Hematopoietic multipotent progenitor cell treated with erythropoietin and hydrocortisone succinate and interleukin-3 and kit ligand, for 4 days (in vitro differentiated cells): ENCODE data around the gene ITGB1BP1.
A peak's percentile ranks its signal among the peaks of the same experiment; 100 is the strongest.

ENCODE experiments used
- DNase-seq: peaks from one replicate; pipeline ENCODE4 v3.0.0-alpha.2; 2015

The ITGB1BP1 gene

DNA sequence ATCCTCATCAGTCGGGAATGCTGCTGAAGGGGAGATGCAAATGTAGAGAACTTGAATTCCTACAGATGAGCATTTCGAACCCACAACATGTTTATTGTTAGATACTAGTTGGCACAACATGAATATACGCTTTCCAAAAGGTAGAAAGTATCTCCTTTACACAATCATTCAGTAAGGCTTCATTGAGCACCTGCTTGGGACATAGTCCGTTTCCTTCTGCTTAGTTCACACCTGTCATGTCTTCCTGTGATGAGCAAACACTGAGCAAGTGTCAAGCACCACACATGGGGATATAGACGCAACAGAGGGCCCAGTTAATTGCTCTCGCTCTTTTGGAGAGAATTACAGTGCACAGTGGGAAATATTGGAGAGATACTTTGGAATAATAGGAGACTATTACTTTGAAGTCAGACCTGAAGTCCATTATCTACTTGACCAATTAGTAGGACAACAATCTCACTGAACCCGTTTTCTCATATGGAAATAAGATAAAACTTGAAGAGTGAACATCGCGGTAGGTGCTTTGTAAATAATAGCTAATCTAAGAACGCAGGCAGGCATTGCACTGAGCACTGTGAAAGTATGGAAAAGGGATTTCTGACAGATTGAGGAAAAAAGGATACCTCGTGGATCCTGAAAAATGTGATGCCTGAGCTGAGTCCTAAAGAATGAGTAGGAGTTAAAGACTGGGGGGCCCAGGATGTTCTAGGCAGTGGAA, 1.3 kb upstream of the ITGB1BP1 start:
- no peak for DNase-seq

DNA sequence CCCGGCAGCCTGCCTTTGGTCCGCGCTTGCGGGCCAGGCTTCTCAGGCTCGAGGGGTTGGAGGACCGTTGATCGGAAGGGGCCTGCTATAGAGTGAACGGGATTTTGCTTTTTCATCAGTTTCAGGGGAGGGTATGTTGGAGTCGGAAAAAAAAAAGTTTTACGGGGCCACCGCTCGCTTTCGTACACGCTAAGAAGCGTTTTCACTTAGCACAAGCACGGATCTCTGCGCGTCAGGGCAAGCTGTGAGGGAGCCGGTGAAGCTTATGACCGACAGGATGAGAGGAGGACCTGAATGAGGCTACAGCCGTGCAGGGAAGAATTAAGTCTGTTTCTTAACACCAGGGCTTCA, 569 bp upstream of the ITGB1BP1 start:
- peak; percentile 45 for DNase-seq

DNA sequence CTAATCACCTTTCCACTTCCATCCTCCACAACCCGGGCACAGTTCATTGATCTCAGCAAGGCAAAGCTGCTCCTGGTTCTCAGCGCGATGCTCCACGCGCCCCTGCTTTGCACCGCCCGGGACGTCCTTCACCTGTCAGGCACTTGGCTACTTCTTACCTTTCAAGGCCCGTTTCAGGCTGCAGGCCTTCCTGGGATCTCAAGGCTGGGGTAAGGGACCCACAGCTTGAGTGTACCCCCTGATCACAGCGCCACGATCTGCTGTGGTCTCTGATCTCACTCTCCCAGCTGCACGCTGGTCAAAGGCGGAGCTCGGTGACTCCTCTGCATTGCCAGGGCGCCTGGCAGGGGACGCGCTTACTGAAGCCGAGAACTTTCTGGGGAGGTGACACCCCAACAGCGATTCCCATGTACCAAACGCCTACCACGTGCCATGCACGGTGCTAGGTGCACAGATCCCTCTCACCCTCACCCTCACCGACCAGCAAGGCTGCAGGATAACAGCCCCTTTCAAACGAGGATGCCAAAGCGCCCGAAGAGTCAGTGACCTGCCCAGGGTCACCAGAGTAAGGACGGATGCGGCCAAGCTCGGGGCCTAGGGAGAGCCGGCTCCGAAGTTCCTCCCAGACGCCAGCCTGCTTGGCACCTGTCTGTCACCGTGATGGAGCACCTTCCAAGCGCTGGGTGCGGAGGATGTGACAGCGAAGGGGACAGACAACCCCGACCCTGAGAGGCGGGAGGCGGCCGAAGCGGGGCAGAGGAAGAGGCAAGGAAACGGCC, 818 bp downstream of the ITGB1BP1 start:
- DNase-seq, result peak; percentile 81

DNA sequence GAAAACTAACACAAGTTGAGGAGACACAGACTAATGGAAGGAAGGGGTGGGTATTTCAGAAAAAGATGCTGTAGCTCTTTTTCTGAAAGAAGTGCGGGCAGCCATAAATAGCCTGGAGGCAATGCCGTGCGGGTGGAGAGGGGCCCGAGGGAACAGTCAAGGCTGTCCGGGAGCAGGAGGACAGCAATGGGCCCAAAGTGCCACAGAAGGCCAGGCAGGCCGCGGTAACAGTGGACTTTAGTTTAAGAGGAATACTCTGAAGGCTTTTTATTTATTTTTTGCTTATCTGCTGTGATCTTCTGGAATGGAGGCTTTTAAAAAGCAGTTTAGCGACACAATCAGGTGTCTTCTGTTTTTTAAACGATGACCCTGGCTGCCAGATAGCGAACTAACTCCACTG, 2.8 kb downstream of the ITGB1BP1 start:
- no peak for DNase-seq

DNA sequence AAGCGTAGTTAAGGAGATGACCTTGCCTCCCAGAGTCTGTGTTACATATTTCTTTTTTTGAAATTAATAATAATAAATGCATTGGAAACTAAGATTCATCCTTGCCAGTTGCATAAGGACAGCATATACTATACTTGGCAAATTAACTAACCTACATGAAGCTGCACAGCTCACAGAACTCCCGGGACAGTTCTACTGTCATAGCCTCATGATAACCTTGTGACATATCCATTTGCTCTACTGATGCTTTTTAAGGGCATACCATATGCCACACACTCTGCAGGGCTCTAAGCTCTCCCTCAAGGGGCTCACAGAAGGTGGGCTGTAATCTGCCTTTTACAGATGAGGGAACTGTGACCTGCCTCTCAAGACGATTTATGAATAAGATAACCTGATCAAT, 3.8 kb downstream of the ITGB1BP1 start:
- no peak for DNase-seq

DNA sequence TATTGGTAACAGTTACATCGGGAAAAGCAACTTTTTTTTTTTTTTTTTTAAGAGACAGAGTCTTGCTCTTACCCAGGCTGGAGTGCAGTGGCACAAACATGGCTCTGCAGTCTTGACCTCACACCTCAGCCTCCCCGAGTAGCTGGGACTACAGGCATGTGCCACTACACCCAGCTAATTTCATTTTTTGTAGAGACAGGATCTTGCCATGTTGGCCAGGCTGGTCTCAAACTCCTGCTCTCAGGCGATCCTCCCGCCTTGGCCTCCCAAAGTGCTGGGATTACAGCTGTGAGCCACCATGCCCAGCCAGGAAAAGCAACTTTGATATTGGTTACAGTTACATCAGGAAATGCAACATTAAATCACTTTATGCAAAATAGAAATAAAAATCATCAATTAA, 4.6 kb downstream of the ITGB1BP1 start:
- DNase-seq, result no peak

DNA sequence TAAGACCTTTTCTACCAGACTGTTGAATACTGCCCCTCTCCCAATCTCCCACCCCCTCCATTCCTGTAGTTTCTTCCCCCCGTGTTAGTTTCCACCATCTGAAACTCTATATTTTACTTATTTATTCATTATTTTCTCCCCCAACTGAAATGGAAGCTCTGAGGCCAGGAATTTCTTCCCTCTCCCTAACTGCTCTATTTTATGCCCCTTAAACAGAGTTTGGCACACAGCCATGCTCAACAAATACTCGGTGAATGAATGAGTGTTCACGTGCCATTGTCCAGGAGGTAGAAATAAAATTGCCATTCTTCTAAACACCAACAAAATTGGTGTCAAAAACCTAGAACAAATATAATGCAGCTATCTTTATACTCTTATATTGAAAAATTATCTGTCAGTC, 5.6 kb downstream of the ITGB1BP1 start:
- no peak for DNase-seq

DNA sequence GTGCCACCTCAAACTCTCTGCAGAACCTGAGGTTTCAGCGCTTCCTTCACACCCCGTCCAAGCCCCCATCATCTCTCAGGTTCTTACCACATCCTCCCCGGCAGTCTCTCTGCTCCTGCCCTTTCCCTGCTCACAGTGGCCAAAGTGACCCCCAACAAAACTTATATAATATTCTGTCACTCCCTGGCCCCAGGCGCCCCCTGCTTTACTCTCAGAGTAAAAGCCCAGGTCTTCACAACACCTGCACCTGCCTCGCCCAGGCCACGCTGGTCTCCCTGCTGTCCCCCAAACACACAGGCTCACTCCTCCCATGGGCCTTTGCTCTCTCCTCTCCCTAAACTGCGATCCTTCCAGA, 6.4 kb downstream of the ITGB1BP1 start:
- no peak for DNase-seq

DNA sequence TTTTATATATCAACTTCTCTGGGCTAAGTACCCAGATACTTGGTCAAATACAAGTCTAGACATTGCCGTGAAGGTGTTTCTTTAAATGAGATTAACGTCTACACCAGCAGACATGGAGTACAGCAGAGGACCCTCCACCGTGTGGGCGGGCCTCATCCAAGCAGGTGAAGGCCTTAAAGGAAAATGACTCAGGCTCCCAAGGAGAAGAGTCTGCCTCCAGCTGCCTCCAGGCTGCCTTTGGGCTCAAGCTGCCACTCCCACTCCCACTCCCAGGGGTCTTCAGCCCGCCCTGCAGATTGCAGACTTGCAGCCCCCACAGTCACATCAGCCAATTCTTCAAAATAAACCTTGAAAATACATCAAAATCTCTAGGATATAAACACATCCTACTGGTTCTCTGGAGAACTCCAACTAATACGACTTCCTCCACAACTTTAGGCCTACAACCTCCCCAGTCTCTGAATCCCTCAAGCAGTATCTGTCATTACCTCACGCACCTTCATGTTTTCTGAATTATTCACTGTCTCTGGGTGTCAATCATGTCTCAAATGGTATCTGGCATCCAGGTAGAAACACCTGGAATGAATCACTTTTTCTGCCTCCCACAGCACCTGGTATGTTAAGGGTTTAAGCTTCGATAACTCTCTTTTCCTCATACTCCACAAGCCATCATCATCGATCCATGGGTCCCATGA, 6.9 kb downstream of the ITGB1BP1 start:
- DNase-seq, result no peak

DNA sequence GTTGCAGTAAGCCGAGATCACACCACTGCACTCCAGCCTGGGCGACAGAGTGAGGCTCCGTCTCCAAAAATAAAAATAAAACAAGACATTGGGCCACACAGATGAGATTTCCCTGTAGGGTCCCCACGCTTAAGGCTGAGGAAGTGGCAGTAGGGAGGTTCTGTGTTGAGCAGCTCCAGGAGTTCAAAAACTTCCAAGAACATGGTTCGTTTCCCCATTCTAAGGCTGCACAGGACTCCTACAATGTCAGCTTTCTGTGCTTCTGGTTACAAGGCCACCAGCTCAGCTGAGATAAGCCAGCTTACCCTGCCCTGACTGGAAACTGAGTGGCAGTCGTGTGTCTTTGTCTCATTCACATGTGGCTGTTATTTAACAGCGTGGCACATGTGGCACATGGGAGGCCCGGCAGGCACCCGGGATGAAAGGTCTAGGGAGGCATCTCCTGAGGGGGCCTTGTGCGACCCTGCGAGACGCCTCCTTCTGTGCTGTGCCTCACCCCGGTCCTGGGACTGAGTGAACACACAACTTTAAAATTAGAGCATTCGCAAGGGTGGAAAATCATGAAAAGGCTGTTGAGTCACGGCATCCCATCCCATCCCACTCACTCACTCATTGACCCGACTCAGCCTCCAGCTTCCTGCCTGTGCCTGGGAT, 7.7 kb downstream of the ITGB1BP1 start:
- DNase-seq, result no peak

DNA sequence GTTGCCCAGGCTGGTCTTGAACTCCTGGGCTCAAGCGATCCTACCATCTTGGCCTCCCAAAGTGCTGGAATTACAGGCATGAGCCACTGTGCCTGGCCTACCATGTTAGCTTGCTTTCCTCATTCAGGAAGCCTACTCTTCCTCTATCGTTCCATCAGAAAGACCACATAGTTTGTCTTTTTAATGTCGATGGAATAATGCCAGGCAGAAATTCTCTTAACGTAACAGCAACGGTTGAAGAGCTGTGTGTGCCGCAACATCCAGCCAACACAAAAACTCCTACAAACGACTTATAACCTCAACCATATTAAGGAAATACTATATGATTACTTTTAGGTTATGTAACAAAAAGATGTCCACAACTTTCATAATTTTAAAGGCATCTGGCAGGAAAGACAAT, 10.5 kb downstream of the ITGB1BP1 start:
- no peak for DNase-seq

DNA sequence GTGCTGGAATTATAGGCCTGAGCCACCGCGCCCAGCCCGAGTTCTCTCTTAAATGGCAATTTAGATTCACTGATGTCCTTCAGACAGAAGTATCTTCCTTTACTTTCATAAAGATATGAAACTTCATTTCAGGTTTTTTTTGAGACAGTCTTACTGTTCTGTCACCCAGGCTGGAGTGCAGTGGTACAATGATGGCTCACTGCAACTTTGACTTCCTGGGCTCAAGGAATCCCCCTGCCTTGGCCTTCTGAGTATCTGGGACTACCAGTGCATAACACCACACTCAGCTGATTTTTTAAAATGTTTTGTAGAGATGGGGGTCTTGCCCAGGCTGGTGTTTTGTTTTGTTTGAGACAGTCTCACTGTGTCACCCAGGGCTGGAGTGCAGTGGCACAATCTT, 13.2 kb downstream of the ITGB1BP1 start:
- no peak for DNase-seq

DNA sequence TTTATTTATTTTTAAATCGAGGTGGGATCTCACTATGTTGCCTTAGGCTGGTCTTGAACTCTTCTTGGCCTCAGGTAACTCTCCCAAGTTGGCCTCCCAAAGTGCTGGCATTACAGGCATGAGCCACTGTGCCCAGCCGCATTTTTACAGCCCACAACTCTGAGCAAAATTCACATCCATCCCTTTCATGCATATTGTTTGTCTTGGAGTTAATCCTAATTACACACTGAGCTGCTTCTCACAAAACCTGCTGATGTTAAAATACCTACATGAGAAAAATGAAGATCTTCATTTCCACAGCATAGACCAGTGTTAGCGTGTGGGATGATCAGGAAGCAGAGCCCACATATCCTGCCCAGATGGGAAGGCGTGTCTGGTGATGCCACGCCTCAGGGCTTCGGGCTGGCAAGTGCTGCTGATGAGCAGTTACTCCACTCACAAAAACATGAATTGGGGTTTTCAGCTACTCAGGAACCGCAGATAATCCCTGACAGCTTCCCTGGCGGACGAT, 14.6 kb downstream of the ITGB1BP1 start:
- DNase-seq, result no peak

DNA sequence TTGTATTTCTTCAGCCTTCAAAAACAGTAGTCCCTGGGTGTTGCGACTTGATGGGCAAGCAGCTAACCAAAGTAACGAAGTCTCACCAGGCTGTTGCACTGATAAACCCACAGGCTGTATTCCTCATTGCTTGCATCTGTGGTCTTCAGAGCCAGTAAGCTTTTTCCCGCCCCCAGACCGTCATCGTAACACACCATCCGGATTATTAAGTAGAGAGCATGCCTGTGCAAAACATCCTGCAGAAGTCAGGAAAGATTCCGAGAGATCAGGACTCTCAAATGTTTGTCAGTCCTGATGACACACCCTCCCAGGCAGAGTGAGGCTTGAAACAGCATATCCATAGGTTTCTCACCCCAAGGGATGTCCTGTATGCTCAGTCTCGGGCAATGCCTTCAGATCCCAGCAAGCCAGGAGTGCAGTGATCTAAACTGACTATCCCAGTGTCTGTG, 15.9 kb downstream of the ITGB1BP1 start:
- DNase-seq, result no peak

DNA sequence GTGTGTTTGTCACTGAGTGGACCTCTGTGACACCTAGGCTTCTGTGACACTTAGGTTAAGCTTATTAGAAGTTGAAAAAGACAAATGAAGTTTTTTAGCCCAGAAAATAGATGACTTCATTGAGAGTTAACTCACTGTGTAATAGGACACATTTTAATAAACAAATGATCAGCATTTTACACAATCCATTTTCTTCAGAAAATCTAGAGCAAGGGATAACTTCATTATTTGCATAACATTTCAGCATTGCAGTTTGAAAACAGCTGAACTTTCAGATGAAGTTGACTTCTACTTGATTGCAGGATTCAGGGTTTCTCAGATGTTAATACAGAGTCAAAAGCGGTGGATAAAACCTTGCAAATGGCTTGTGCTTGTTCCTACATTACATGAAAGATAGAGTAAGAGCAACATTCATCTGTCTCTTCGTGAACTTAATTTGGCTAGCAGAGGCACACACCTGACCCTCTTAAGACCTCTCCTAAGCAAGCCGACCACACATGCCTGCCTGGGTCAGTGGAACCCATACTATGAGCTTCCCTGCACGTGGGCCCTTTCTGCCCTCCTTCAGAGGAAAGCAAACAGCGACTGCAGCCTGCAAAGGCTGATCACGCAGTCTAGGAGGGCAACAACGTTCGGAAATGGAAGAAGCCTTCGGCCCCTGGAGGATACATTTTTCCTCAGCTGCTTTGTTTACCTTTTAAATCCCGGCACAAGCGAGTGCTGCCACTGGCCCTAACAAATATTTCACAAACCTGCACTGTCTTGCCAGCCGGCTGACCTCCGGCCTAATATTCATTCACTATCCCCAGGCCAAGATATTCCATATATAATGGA, 16.6 kb downstream of the ITGB1BP1 start:
- DNase-seq, result no peak

DNA sequence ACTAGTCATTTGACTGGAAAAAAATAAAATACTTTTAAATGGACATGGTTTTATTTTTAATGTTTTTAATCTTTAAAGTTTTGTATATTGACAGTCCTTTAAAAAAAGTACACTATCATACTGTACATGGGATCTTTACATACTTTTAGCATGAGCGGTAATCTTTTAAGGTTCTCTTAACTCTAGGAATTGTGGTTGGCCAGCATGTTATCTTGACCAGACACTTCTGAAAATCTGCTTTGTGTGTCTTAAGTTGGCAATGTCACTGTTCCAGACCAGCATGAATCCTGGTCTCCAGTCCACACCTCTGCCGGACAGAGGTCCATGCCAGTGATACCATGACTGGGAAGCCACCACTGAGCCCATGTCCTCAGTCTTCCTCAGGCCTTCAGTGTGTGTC, 17.7 kb downstream of the ITGB1BP1 start:
- DNase-seq, result no peak

DNA sequence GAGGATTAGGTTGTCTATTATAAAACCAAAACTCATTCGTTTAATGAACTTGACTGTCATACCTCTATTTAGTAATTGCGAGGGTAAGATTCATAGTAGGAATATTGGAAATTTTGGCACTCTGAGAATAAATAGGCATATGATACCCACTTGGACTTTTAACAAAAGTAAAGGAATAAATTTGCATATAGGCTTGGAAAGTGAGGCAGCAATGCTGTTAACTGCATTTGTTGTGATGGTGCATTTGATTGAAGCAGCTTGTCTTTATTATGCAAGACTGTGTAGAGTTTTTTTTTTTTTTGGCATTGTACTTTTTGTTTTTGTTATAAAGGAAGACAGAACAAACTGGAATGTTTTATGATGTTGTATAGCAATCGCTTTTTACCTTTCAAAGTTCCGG, 18.9 kb downstream of the ITGB1BP1 start:
- DNase-seq, result no peak

DNA sequence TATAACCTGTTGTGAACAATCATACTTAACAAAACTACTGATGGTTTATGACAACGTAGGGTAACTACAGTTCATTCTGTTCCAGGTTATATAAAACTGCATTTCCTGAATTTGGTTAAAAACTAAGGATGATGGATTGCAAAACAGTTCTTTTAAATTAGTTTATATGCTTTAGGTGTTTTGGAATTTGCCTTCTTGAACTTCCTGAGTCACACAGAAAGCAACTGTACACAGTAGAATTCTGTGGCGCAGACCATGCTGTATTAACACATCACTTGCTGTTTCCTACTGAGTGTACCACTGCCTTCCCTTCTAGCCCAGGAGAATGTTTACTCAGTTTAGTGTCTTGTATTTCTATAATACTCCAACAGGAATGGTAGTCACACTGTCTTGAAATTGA, 19.4 kb downstream of the ITGB1BP1 start:
- DNase-seq, result no peak

DNA sequence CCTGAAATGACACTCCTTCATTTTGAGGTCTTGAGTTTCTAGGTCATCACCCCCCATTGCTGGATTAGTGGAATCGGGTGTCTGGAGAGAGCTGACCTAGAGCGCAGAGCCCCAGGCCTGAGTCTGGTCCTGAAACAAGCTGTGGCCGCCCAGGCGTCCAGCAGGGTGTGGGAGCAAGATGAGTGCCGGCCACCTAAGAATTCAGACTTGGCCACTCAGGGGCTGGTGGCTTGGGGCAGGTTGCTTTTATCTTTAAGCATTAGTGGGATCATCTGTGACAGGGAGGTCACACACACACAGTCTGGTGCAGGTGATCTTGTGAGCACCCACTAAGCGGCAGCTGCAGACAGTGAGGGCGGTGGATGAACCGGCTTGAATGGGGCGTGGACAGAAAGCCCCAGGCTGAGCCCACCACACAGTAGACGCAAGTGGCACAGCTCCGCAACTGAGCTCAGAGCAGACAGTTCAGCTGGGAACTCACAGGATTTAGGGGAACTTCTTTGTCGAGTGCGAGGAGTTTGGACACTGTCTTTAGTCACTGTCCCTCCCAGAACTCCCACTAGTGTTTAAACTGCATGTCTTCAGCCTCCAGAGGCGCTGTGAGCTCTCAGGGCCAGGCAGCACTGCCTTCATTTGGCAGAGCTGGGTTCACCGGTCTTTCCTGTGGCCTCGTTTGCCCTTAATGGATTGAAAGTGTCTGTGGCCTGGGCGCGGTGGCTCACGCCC, 21.5 kb downstream of the ITGB1BP1 start:
- DNase-seq, result no peak

DNA sequence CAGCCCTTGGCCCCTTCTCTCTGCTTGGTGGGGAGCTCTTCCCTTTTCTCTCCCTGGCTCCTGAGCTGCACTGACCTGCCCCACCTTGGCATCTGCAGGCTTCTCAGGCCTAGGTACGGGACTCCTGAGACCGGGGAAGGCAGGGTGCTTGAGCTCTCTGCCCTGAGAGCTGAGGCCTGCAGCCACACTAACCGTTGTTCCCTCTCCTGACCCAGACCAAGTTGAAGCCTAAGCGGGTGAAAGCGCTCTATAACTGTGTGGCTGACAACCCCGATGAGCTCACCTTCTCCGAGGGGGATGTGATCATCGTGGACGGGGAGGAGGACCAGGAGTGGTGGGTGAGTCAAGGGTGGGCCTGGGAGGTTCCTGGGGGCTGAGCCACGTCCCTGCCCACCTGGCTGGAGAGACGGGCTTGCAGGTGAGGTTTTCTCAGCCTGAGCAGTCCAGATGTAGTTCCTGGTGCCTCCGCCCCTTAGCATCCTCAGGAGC, 22.2 kb downstream of the ITGB1BP1 start:
- DNase-seq, result no peak

DNA sequence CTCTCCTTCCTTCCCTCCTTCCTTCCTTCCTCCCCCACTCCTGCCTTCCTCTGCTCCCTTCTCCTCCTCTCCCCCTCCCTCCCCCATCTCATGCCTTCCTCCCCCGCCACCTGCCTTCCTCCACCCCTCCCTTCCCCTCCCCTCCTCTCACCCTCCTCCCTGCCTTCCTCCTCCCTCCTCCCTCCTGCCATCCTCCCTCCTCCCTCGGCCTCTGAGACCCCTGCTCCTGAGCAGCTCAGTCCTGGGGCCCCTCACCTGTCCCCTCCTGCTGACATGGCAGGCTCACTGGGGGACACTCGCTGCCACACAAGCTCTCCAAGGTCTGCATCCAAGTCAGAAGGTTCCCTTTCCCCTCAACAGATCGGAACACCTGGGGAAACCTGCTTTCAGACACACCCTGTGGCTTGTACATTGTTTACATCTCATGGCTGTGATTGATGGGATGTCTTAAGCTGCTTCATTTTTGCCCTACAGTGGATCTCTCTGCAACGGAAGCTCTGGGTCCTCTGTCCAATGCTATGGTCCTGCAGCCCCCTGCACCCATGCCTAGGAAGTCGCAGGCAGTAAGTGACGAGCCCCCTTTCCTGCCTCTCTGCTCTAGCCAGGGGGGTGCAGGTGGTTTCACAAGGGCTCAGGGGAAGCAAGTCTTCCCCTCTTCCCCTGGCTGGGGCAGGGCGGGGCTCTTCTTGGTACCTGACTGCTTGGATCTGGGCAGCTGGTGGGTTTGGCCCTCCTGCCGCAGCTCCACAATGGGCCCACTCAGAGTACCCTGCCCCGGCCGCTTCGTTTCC, 22.9 kb downstream of the ITGB1BP1 start:
- no peak for DNase-seq
